Fibroblast of mammary gland (primary cell): ENCODE results near the gene PARD3B.
A peak's percentile ranks its signal among the peaks of the same experiment; 100 is the strongest.

Experiments
- DNase-seq: peaks from one replicate; pipeline ENCODE4 v3.0.0-alpha.2; 2010; ENCODE audit warnings: low read depth
- H3K4me3 ChIP-seq: 2 replicates; pipeline ENCODE4 v1.5.1; 2011; ENCODE audit warnings: low read depth, mild to moderate bottlenecking, low read length, moderate library complexity; ENCODE audit not compliant: control insufficient read depth
- CTCF ChIP-seq: conservative IDR thresholded peaks from 2 replicates; pipeline ENCODE4 v1.5.1; 2011; ENCODE audit warnings: low read depth, low read length, inconsistent platforms; ENCODE audit not compliant: control insufficient read depth, insufficient read depth

PARD3B gene

GRCh38 chr2:205337274-205337673 lies 792.0 kb downstream of the PARD3B start:
- no peak for TF ChIP-seq CTCF
- H3K4me3 ChIP-seq: no peak overlapping the region
- DNase-seq: no peak

GRCh38 chr2:205338156-205338555 lies 792.9 kb downstream of the PARD3B start:
- no peak for DNase-seq
- TF ChIP-seq CTCF: no peak
- no peak overlapping the region for H3K4me3 ChIP-seq

GRCh38 chr2:205343103-205343502 lies 797.8 kb downstream of the PARD3B start:
- DNase-seq: peak; percentile 5
- no peak overlapping the region for H3K4me3 ChIP-seq
- no peak for TF ChIP-seq CTCF

- no peak for DNase-seq
- H3K4me3 ChIP-seq: no peak overlapping the region
- no peak for TF ChIP-seq CTCF
These were observed 801.4 kb downstream of the PARD3B start for GRCh38 chr2:205346649-205347048.

GRCh38 chr2:205347899-205348298 lies 802.6 kb downstream of the PARD3B start:
- no peak for TF ChIP-seq CTCF
- DNase-seq: no peak

GRCh38 chr2:205352094-205352493 lies 806.8 kb downstream of the PARD3B start:
- TF ChIP-seq CTCF: no peak
- H3K4me3 ChIP-seq: no peak overlapping the region
- DNase-seq: no peak

More at GRCh38 chr2:205347899-205348298, 802.6 kb downstream of the PARD3B start:
- H3K4me3 ChIP-seq: no peak overlapping the region

GRCh38 chr2:205352593-205352992 lies 807.3 kb downstream of the PARD3B start:
- DNase-seq: peak; percentile 63
- no peak for TF ChIP-seq CTCF
- H3K4me3 ChIP-seq: no peak overlapping the region
